H1 (cell line): Measurements from ENCODE around the gene CDC42BPB.

Source experiments
- CEBPB ChIP-seq: IDR thresholded peaks from 2 replicates; pipeline ENCODE4 v1.6.1; 2012; ENCODE audit warnings: low read depth, low read length
- CREB1 ChIP-seq: IDR thresholded peaks from 2 replicates; pipeline ENCODE4 v1.6.1; 2012; ENCODE audit warnings: inconsistent platforms
- CTCF ChIP-seq, 3 experiments: IDR thresholded peaks; 1 replicate in 2 of 3; 2 replicates in 1 of 3; pipeline versions ENCODE4 v1.5.1 to v1.6.1; 2011; ENCODE audit warnings: low read length in 3 of 3, mild to moderate bottlenecking in 3 of 3, inconsistent platforms in 2 of 3, low read depth in 1 of 3, moderate library complexity in 1 of 3; ENCODE audit not compliant: insufficient read depth in 1 of 3; ENCODE audit errors: control extremely low read depth in 1 of 3
- JUND ChIP-seq: IDR thresholded peaks from 2 replicates; pipeline ENCODE4 v1.6.1; 2011; ENCODE audit warnings: mild to moderate bottlenecking, improper control_type of control experiment, low read length
- RNF2 ChIP-seq: fragments of 200-900, 300-1000 bp; sonication (generic); IDR thresholded peaks from 2 replicates; pipeline ENCODE4 v1.7.1; 2016; ENCODE audit warnings: borderline replicate concordance, low read depth, mild to moderate bottlenecking, antibody characterized with exemption, low read length; ENCODE audit not compliant: poor library complexity, severe bottlenecking; ENCODE audit errors: missing control alignments

- TF ChIP-seq CEBPB (no peak), CREB1 (no peak), CTCF (IDR thresholded peaks at IDR 0.05; ENCODE audit: control extremely low read depth in 1 of 3, insufficient read depth in 1 of 3, low read depth in 1 of 3, low read length in 3 of 3) (no peak), JUND (no peak), RNF2 (no peak)
Observed at GRCh38 chr14:102898776-102899515, 158.4 kb downstream of the CDC42BPB start.
